A204.1 (cell line): ENCODE results near the gene ANXA3.
"Not testable (repeated sequence)": the region's sequence is repeated elsewhere in the genome, so short reads cannot be mapped to it uniquely, and the experiment has no call there.

Experiments
- FAIRE-seq: peaks from 2 replicates; lab custom pipeline; 2012; peaks lifted over from hg19 to GRCh38; lab: Jason Lieb, UNC

Gene ANXA3

DNA sequence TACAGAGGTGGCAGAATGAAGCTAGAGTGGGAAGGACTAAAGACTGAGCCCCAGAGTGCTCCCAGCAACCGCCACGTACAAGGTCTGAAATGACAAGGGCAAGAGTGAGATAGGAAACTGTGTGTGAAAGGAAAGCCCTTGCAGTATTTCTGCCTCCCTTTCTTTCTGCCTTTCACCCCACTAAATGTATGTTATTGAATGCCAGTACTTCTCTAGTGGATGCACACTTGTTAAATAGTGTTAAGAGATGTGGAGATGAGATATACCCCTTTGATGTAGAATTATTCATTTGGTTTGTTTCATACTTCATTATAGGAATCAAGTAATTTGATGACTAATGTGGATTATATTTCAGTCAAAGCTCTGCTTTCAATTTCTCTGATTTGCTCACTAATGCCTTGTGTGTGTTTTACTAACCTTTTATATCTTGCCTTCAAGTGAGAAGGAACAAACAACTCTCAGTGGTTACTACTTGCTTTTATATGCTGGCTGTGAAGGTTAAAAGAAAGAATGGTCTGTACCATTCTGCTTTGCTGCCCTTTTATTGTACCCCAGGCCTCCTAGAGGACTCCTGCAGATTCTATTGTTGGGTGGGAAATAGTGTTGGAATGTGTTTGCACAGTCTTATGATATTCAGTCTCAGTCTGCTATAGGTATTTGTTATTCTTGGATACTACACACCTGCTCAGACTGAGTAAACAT is 8.0 kb upstream of the ANXA3 start:
- FAIRE-seq = no peak

DNA sequence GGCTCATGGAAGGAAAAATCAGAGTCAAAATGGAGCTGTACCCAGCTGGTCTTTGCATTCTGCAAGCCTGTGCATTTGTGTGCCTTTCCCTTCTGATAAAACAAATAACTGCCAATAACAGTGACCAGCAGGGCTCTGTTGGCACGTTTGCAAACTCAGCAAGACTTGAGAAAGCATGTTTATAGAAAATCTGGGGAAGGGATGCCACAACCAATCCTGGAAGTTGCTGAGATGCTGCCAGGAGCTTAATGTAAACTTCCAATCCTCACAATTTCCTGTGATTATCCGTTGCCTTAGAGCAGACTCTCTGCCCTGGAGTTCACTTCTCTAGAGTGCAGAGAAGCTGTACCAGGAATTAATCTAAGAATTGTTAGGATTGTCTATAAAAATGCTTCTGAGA is 6.9 kb upstream of the ANXA3 start:
- no peak for FAIRE-seq

DNA sequence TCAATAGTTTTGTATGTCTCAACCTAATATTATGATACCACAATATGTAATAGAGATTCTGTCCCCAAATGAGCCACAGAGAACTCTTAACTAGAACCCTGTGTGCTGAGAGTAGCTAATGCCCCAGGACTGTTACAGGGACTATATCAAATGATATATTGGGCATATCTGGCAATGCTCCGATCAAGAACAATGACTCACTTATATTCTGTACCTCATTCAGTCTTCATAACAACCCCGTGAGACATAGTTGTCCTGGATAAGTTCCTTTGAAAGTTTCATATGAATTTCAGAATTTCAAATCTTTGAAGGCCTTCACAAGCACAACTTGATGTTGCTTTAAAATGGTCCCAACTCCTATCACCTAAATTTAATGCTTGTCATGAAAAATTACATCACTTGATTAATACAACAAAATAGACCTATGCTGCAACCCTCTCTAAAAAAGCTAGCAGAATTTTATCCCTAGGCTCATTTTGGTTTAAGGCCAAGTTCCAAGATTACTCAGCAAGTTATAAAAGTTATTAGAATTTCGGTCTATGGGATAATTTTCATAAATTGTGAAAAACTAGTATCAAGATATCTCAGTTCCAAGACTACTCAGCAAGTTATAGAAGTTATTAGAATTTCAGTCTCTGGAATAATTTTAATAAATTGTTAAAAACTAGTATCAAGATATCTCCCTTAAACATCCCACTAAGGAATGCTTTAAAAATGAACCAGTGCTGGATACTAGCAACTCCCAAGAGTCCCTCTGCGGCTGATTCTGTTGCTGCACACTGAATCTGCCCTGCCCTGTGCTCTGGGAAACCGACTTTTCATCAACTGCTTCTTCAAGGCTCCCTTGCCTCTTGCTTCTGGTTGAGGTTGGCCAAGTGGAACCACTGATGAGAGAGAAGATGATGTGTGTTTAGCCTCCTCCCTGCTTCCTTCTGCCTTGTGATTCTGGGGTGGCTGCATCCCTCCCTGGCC is 6.0 kb upstream of the ANXA3 start:
- FAIRE-seq = no peak

DNA sequence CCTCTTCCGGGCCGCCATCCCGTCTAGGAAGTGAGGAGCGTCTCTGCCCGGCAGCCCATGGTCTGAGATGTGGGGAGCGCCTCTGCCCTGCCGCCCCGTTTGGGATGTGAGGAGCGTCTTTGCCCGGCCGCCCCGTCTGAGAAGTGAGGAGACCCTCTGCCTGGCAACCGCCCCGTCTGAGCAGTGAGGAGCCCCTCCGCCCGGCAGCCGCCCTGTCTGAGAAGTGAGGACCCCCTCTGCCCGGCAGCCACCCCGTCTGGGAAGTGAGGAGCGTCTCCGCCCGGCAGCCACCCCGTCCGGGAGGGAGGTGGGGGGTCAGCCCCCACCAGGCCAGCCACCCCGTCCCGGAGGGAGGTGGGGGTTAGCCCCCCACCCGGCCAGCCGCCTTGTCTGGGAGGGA is 3.7 kb upstream of the ANXA3 start:
- FAIRE-seq = not testable (repeated sequence)

GRCh38 chr4:78548889-78549288 is 2.7 kb upstream of the ANXA3 start:
- FAIRE-seq = peak; percentile 35

GRCh38 chr4:78552389-78553042 is 946 bp downstream of the ANXA3 start:
- FAIRE-seq = no peak

- FAIRE-seq = no peak
Measured at GRCh38 chr4:78553043-78553396, 1.4 kb downstream of the ANXA3 start.

- FAIRE-seq = no peak
Measured at GRCh38 chr4:78553529-78554060, 2.0 kb downstream of the ANXA3 start.

- no peak for FAIRE-seq
Measured at GRCh38 chr4:78556665-78557064, 5.1 kb downstream of the ANXA3 start.

DNA sequence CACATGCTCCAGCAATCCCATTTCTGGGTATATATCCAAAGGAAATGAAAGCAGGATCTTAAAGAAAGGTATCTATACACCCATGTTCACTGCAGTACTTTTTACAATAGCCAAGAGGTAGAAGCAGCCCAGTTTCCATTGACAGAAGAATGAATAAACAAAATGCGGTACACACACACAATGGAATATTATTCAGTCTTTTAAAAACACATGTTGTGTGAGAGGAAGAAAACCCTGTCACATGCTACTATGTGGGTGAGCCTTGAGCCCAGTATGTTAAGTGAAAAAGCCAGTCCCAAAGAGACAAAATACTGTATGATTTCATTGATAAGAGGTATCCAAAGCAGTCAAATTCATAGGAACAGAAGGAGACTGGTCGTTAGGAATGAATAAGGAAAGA is 6.3 kb downstream of the ANXA3 start:
- no peak for FAIRE-seq

DNA sequence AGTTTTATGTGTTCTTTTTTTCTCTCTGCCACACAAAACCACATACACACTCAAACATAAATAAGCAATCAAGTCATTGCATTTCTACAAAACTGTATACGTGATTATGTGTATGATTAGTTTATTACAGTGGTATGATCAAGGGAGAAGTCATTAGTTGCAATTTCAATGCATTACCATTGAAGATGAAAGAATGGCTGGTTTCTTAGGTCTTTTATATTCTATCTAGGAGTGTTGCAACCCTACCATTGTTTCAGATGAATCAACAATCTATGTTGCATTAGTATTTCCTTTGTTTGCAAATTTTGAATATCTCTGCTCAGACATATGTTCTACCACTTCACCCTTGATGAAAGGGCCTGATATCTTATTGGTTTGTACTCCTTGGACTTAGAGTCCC is 6.8 kb downstream of the ANXA3 start:
- FAIRE-seq = no peak

- FAIRE-seq = no peak
Measured at GRCh38 chr4:78560296-78560963, 8.9 kb downstream of the ANXA3 start.

DNA sequence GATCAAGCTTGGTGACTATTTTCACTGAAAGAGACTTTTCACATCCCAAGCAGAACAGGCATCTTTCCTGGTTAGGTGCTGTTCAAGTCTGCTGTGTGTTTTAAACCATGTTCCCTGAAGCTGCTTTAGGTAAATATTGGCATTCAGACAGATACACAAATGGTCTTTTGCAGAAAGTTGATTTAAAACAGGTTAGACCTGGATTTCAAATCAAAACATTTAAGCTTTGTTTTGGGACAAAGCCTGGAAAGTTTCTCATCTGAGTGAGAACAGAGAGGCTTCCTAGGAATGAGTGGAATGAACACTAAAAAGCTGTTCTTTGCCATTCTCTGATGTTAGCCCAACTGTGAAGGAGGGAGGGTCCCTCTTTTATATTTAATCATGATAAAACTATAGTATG is 10.1 kb downstream of the ANXA3 start:
- FAIRE-seq = no peak

DNA sequence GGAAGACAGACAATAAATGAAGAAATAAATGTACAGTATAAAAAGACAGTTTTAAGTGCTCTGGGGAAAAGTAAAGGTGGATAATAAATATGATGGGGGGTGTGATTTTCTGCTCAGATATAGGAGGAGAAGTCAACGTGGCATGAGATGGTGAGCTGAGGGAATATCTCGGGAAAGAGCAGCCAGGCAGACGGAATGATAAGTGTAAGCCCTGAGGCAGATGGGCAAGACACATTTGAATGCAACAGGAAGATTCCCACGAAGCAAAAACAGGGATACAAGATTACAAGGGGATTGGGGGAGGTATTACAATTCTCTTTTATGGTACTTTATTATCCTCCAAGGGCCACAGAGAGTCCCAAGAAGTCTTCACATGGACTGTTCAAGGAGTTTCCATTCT is 11.1 kb downstream of the ANXA3 start:
- no peak for FAIRE-seq

GRCh38 chr4:78565971-78566372 is 14.4 kb downstream of the ANXA3 start:
- FAIRE-seq = no peak

- FAIRE-seq = no peak
Measured at GRCh38 chr4:78566834-78567499, 15.4 kb downstream of the ANXA3 start.

DNA sequence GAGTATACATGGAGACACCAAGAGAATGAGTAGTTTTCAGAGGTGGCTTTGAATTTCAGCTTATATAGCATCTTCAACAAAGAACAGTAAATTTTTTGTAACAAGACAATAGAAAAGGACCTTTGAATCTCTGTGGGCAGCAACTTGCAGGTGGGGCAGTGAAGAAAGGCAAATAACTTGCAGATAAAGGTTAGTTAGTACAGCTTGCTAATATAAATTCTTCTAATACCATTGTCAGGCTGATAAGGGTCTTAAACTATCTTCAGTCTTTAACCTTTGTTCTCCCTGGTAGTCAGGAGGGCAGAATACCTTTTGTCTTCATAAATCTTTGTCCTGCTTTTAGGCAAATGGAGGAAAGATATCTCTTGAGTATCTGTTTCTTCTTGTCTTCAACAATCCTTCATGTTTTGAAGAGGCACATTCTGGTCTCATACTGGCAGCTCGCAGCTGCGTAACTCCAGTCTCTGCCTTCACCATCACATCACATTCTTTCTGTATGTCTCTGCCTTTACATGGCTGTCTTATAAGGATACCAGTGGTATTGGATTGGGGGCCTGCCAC is 16.0 kb downstream of the ANXA3 start:
- FAIRE-seq = no peak

GRCh38 chr4:78568640-78569305 is 17.2 kb downstream of the ANXA3 start:
- no peak for FAIRE-seq

GRCh38 chr4:78569306-78569821 is 17.8 kb downstream of the ANXA3 start:
- no peak for FAIRE-seq

GRCh38 chr4:78570117-78570516 is 18.5 kb downstream of the ANXA3 start:
- no peak for FAIRE-seq

GRCh38 chr4:78571804-78572203 is 20.2 kb downstream of the ANXA3 start:
- no peak for FAIRE-seq
